Neutrophil (primary cell): ENCODE measurements around the gene ARPC4.
"Not testable (repeated sequence)": the region's sequence is repeated elsewhere in the genome, so short reads cannot be mapped to it uniquely, and the experiment has no call there.

Experiments
- H3K27ac ChIP-seq: fragments of 200-600 bp; sonication (generic); 2 replicates; pipeline ENCODE4 v1.5.1; 2016; ENCODE audit warnings: mild to moderate bottlenecking, moderate library complexity
- H3K27me3 ChIP-seq: fragments of 200-600 bp; sonication (generic); 2 replicates; pipeline ENCODE4 v1.6.0; 2016; ENCODE audit warnings: mild to moderate bottlenecking
- H3K36me3 ChIP-seq: fragments of 200-600 bp; sonication (generic); 2 replicates; pipeline ENCODE4 v1.5.1; 2017
- H3K4me1 ChIP-seq, 2 experiments: fragments of 200-600 bp in 1 of 2; sonication (generic) in 1 of 2; 1 replicate in 1 of 2; 2 replicates in 1 of 2; pipeline versions ENCODE4 v1.5.1 to v1.6.1; 2013 to 2016; ENCODE audit warnings: low read depth in 1 of 2, low read length in 1 of 2, mild to moderate bottlenecking in 1 of 2, moderate library complexity in 1 of 2; ENCODE audit not compliant: control insufficient read depth in 1 of 2, insufficient read depth in 1 of 2
- H3K4me3 ChIP-seq, 2 experiments: fragments of 200-600 bp in 1 of 2; sonication (generic) in 1 of 2; 1 replicate in 1 of 2; 2 replicates in 1 of 2; pipeline ENCODE4 v1.5.1; 2013 to 2016; ENCODE audit warnings: low read depth in 1 of 2, low read length in 1 of 2, mild to moderate bottlenecking in 1 of 2, moderate library complexity in 1 of 2
- H3K9me3 ChIP-seq: fragments of 200-600 bp; sonication (generic); 2 replicates; pipeline ENCODE4 v1.5.1; 2016
- CTCF ChIP-seq: fragments of 200-600 bp; sonication (generic); IDR thresholded peaks from 2 replicates; pipeline ENCODE4 v1.5.1; 2016; ENCODE audit warnings: antibody characterized with exemption

ARPC4 gene

DNA sequence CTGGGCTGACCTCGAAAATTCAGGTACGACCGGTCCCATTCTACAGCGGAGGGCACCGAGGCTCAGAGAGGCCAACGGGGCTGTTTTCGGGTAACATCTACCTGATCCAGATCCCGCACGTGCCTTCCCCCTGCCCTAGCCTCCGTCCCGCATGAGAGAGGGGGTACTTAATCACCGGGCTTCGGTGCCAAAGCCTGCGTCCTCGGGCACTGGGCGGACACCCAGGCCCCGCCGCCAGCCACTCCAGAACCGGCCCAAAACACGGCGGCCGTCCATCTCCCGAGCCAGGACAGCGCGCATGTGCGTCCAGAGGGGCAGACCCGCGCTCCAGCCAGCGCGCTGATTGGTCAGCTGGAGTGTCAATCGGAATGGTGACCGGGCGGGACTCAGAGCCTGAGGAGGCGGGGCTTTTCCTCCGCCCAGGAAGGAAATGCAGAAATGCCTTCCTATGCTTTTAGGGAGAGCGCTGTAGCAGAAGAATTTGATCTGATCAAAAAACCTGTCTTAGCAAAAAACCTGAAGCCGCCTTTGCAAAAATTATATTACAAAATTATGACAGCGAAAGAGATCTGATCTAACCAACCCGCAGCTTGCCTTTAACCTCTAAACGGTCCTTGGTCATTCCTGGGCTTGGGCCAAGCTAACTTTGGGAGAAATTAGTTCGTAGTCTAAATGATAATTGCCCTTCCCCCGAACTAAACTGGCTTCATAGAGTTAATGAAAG is 51.0 kb downstream of the ARPC4 start, which contains the start of gene RPUSD3:
Gene RPUSD3, minus strand, starts transcription at position 294 of the 724 bp plus-strand sequence. Its CDS starts 18 bp downstream, at position 276.
- TF ChIP-seq CTCF, result peak; percentile 21

GRCh38 chr3:9846231-9846630 is 53.3 kb downstream of the ARPC4 start:
- no peaks in the 10 kb centered on the region for H3K9me3 ChIP-seq
- TF ChIP-seq CTCF, result no peak
- no peak overlapping the region for H3K27ac ChIP-seq
- H3K4me1 ChIP-seq, result peaks cover 15 to 17% of the 10 kb centered on the region in 2 experiments
- H3K4me3 ChIP-seq, result no peak overlapping the region
- H3K27me3 ChIP-seq, result no peaks in the 10 kb centered on the region
- H3K36me3 ChIP-seq, result no peaks in the 10 kb centered on the region

More for the DNA sequence above, 51.0 kb downstream of the ARPC4 start, which contains the start of gene RPUSD3:
- Histone ChIP-seq H3K27ac (peak within 1 kb of the TSS; percentile 56), H3K27me3 (no peaks in the 10 kb centered on the region), H3K4me1 (peaks cover 15 to 17% of the 10 kb centered on the region in 2 experiments), H3K4me3 (peak within 1 kb of the TSS; percentile 85 to 91), H3K36me3 (peaks cover 13% of the 10 kb centered on the region), H3K9me3 (no peaks in the 10 kb centered on the region)

DNA sequence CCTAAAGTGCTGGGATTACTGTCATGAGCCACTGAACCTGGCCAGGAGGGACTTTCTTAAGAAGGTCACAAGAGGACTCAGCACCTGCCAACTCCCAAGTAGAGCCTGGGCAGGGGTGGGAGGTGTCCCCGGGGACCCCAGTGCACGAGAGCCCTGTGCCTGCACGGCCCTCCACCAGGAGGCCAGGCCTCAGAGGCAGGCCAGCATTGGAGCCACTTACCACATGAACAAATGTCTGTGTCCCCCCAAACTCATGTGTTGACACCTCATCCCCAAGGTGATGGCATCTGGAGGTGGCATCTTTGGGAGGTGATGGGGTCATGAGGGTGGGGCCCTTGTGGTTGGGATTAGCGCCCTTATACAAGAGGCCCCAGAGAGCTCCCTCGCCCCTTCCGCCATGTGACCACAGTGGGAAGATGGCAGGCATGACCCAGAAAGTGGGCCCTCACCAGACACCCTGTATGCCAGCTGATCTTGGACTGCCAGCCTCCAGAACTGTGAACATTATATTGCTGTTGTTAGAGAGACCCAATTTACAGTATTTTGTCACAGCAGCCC is 54.1 kb downstream of the ARPC4 start:
- Histone ChIP-seq H3K9me3 (no peaks in the 10 kb centered on the region), H3K36me3 (no peaks in the 10 kb centered on the region), H3K4me3 (no peak overlapping the region), H3K27ac (no peak overlapping the region), H3K27me3 (no peaks in the 10 kb centered on the region), H3K4me1 (peaks cover 15 to 17% of the 10 kb centered on the region in 2 experiments)
- TF ChIP-seq CTCF, result no peak

DNA sequence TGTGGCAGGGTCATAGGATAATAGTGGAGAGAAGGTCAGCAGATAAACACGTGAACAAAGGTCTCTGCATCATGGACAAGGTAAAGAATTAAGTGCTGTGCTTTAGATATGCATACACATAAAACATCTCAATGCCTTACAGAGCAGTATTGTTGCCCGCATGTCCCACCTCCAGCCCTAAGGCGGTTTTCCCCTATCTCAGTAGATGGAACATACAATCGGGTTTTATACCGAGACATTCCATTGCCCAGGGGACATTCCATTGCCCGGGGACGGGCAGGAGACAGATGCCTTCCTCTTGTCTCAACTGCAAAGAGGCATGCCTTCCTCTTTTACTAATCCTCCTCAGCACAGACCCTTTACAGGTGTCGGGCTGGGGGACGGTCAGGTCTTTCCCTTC is 55.0 kb downstream of the ARPC4 start:
- not testable (repeated sequence) for H3K4me3 ChIP-seq, H3K9me3 ChIP-seq, H3K27me3 ChIP-seq, H3K36me3 ChIP-seq, H3K27ac ChIP-seq
- peaks cover 12 to 16% of the 10 kb centered on the region in 2 experiments for H3K4me1 ChIP-seq

- not testable (repeated sequence) for H3K4me1 ChIP-seq
Observed at GRCh38 chr3:9848860-9849259, 56.0 kb downstream of the ARPC4 start.

DNA sequence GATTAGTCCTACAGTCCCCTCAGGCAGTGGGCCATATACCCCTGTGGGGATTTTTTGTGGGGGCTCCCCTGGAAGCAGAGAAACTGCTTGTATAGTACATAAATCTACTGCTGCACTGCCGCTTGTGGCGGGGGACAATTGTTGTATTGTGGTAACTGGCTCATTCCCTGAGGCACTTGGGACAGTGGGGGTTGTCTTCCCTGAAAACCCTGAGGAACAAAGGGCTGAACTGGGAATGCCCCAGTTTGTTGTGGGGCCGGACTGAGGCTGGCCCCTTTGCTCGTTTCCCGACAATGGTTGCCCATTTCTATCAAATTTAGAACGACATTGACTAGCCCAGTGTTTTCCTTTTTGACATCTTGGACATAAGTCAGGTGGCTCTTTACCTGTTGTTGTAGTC is 58.5 kb downstream of the ARPC4 start:
- not testable (repeated sequence) for H3K9me3 ChIP-seq, H3K4me3 ChIP-seq, H3K4me1 ChIP-seq, H3K36me3 ChIP-seq, H3K27ac ChIP-seq, H3K27me3 ChIP-seq

More at GRCh38 chr3:9848860-9849259, 56.0 kb downstream of the ARPC4 start:
- H3K4me3 ChIP-seq, H3K27me3 ChIP-seq, H3K36me3 ChIP-seq, H3K9me3 ChIP-seq, H3K27ac ChIP-seq: not testable (repeated sequence)
- TF ChIP-seq CTCF, result peak; percentile 26

DNA sequence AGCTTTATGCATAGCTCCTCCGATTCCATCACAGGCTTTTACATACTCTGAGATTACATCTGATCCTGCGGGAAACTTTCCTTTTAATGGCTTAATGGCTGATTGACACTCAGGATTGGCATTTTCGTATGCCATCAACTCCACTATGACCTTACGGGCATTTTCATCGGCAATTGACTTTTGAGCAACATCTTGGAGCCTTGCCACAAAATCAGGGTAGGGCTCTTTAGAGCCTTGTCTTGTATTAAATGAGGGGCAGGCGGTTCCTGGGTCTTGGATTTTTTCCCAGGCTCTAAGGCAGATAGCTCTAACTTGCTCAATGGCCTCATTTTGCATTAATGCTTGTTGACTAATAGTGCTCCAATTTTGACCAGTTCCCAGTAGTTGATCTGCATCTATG is 59.0 kb downstream of the ARPC4 start:
- not testable (repeated sequence) for H3K27me3 ChIP-seq, H3K36me3 ChIP-seq, H3K4me3 ChIP-seq, H3K9me3 ChIP-seq, H3K27ac ChIP-seq, H3K4me1 ChIP-seq
